Activated CD8-positive, alpha-beta memory T cell treated with anti-CD3 and anti-CD28 coated beads, Interleukin-2, amount 50 U/mL, for 1 hour (primary cell): ENCODE results near the gene MRGPRD.
"Not testable (repeated sequence)": the region's sequence is repeated elsewhere in the genome, so short reads cannot be mapped to it uniquely, and the experiment has no call there.

Experiments
- DNase-seq: peaks from one replicate; pipeline ENCODE4 v3.0.0-alpha.2; 2020; ENCODE audit errors: extremely low read depth

MRGPRD gene

DNA sequence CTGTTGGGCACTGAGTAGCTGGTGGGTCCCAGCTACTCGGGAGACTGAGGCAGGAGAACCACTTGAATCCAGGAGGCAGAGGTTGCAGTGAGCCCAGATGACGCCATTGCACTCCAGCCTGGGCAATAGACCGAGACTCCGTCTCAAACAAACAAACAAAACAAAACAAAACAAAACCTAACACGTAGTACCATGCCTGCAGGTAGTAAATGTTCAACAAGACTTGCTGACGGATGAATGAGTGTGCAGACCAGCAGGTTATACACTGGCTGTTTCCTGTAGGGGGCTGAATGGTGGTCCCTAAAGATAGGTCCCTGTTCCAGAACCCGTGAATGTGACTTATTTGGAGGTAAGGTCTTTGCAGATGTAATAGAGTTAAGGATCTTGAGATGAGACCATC, 12.8 kb upstream of the MRGPRD start:
- DNase-seq: no peak

DNA sequence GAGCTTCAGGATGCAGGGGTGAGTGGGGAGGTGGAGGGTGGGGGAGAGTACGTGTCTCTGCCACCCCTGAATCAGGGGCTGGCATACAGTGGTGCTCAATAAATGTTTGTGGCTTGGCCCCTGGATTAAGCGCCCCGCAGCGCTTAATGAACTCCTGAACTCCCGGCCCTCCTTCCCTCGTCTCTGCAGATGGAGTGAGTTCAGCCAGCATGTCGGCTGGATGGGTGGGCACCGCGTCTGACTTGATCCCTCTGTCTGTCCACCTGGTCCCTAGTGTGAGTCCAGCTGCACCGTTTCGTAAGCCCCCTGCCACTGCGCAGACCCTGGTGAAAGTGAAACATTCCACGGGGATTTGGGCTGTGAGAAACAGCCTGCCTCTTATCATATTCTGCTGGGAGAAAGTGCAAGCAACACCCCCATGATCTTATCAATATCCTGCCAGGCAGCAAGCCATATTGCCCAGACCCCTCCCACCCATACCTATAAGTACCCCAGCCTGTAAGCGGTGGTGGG, 12.0 kb upstream of the MRGPRD start:
- DNase-seq: no peak

GRCh38 chr11:68990995-68991780, 10.4 kb upstream of the MRGPRD start:
- DNase-seq: no peak

- DNase-seq: no peak
Measured at GRCh38 chr11:68989936-68990606, 9.3 kb upstream of the MRGPRD start.

DNA sequence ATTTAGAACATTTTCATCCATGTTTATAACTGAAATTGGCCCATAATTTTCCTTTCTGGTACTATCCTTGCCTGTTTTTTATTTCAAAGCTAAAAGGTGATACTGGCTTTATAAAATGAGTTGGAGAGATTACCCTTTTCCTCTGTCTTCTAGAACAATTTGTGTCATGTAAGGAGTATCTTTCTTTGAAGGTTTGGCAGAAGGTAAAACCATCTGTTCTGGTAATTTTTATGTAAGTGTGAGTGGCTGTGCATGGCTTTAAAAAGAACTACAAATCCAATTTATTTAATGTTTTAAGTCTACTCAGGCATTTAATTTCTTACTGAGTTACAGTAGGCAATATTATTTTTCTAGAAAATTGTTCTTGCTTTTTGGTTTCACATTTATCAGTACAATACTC, 7.7 kb upstream of the MRGPRD start:
- DNase-seq: no peak

DNA sequence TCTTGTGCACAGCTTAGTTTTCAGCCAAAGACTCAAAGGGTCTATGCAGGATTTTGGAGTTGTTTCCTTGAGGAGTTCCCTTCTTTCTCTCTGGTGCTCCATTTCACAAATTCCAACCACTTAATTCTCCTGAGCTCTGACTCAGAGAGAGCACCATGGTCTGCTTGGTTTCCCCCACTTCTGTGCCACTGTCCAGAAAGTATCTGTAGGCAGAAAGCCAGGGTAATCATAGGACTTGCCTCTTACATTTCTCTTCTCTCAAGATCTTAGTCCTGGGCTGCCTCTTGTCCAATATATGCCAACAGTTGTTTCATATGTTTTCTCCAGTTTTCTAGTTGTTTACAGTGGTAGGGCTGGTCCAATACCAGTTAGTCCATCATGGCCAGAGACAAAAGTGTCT, 6.4 kb upstream of the MRGPRD start:
- DNase-seq: no peak

DNA sequence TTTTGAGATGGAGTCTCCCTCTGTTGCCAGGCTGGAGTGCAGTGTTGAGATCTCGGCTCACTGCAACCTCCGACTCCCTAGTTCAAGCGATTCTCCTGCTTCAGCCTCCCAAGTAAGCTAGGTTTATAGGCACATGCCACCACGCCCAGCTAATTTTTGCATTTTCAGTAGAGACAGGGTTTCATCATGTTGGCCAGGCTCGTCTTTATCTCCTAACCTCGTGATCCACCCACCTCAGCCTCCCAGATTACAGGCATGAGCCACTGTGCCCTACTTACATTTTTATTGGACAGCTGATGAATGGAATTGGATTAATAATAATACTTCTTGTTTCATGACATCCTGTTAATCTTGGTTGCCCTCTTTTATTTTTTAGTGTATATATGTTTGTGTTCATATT, 3.0 kb upstream of the MRGPRD start:
- no peak for DNase-seq

DNA sequence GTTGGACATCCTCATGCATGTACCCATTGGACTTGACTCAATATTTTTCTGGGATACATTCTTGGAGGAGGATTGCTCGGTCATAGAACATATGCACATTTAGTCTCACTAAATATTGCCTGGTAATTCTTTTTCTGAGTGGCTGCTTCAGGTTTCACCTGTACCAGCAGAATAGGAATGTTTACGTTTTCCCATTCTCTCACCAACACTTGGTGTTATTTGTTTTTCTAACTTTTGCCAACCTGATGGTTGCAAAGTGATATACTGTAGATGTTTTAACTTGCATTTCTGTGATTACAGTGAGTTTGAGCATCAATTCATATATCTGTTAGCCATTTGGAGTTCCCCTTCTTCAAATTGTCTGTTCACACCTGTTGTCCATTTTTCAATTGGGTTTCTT, 1.3 kb upstream of the MRGPRD start:
- no peak for DNase-seq

DNA sequence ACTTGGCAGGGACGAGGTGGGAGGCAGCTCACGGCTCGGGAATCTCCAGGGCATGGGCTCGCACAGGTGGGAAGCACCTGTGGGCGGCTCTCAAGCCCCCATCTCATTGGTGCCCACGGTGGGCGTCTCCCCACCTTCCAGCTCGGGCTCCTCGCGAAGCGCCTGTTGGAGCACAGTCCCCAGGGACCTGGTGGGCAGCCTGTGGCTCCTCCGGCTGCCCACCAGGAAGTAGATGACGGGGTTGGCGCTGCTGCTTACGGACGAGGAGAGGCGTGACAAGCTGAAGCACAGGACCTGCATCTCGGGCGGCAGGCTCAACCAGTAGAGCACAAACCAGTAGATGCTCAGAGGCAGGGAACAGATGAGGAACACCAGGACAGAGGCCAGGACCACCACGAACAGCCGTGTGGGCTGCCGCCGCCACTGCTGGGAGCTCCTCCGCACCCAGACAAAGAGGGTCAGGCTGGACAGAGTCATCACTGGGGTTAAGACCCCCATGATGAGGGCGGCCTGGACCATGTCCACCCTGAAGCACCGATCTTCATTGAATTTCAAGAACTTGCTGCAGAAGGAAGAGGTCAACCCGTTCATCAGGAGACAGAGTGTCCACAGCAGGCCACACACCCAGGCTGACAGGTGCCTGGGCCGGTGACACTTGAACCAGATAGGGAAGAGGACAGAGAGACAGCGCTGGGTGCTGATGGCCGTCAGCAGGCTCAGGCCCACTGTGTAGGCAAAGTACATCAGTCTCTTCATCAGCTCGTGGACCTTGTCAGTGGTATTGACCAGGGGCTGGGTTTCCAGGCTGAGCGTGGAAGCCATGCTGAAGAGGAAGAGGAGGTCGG, 633 bp downstream of the MRGPRD start:
- DNase-seq: no peak

DNA sequence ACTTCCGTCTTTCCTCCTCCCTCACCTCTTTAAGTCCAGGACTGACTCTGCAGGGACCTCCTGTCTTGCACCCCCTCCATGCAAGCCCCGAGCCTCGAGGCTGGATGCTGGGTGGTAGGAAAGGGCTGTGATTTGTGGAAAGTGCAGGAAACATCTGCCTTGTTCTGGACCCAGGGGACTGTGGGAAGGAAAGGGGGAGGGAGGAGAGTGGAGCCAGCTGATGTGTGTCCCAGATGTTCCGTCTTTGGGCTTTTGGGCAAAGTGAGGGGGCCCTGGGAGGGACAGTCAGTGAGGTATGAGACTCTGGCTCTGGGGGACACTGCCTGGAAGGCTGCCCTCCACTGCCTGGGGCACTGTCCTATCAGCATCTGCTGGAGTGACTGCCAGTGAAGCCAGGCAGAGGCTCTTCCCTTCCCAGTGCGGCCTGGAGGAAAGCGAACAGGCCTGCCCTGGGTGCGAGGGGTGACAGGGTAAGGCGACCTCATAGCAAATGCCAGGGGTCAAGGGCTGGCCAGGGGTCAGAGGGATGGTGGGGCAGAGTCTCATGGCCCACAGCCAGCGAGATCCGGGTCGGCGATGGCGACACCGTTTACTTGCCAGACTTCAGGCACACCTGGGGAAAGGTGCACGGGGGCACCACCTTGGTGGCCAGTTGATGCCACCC, 1.7 kb downstream of the MRGPRD start:
- no peak for DNase-seq

- no peak for DNase-seq
Measured at GRCh38 chr11:68978626-68978930, 2.2 kb downstream of the MRGPRD start.

GRCh38 chr11:68977781-68978625, 2.8 kb downstream of the MRGPRD start:
- no peak for DNase-seq

DNA sequence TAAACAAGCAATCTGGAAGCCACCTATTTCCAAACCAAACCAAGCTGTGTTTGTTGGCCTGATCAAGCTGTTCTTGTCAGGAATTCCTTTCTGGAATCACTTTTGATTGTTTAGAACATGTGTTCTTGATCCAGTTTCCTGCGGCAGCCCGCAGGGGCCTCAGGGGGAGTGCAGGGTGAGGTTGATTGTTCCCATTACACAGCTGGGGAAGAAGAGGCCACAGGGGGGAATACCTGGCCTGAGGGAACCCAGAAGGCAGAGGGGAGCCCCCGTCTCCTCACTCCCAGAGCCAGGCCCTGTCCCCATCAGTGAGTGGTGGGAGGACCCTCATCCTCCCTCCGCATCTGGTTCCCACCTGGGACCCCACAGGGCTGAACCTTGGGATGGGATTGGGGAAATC, 4.2 kb downstream of the MRGPRD start:
- DNase-seq: no peak

GRCh38 chr11:68976095-68976494, 4.7 kb downstream of the MRGPRD start:
- DNase-seq: no peak

DNA sequence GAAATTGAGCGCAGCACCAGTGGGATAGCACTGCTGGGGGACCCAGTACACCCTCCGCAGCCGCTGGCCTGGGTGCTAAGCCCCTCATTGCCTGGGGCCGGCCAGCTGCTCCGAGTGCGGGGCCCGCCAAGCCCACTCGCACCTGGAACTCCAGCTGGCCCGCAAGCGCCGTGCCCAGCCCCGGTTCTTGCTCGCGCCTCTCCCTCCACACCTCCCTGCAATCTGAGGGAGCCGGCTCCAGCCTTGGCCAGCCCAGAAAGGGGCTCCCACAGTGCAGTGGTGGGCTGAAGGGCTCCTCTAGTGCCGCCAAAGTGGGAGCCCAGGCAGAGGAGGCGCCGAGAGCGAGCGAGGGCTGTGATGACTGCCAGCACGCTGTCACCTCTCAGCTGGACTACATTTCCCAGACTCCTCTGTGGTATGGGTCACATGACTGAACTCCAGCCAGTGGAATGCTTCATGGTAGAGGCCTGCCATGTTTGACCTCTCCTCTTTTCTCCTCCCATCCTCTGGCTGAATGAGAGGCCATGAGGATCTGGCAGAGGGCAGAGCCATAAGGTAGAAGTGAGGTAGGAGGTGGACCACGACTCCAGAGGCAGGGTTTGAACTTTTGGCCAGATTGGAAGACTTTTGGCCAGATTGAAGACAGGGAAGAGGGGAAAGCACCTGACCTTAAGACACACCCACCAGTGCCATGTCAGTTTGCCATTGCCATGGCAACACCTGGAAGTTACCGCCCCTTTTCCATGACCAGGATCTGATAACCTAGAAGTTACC, 6.2 kb downstream of the MRGPRD start:
- no peak for DNase-seq

DNA sequence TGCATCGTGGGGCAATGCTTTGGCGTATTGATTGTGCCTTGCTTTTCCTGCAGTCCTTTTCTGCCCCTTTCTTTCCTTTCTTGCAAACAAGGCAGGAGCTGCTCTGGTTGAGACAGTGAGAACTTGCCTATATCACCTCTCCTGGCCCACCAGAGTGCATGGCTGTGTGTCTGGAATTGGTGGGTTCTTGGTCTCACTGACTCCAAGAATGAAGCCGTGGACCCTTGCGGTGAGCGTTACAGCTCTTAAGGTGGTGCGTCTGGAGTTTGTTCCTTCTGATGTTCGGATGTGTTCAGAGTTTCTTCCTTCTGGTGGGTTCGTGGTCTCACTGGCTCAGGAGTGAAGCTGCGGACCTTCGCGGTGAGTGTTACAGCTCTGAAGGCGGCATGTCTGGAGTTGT, 7.1 kb downstream of the MRGPRD start:
- not testable (repeated sequence) for DNase-seq

DNA sequence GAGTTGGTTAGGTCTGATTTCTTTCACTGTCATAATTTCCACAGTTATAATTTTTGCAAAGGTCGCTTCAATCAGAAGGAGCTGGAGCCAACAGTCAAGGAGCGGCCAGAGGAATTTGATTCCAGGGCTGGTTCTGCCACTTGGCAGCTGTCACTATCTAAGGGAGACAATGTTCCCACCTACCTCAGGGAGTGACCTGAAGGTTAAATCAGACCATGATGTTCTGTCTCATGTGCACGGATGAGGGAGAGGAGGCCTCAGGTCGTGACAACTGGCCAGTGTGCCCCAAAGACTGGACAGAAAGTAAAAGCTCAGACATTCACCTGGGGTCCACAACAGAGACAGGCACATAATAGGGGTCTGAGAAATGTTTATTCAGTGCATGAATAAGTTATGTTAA, 7.6 kb downstream of the MRGPRD start:
- no peak for DNase-seq

DNA sequence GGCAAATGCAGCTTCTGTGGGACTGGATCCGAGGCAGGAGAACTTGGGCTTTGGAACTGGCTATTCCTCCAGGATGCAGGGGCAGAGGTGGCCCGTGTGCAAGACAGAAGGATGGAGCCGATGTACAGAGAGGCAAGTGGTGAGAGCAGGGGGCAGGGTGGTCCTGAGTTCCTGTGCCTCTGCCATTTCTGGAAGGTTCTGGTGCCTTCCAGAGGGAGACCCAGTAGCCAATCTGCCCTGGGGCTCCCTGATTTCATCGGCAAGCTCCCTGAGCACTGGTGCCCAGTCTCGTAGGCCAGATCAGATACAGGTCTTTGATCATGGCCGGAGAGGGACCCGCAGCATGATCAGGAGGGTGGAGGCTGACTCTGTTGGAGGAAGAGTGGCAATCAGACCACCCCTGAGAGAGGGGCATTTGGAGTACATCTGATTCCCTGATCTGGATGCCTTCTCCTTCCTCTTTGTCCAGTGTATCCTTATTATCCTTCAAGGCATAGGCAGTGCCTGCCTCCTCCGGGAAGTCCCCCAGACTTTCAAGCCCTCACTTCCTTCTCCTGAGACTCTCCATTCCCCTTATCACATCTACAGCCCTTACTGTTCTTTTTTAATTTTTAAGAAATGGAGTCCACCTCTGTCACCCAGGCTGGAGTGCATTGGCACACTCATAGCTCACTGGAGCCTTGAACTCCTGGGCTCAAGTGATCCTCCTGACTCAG, 9.7 kb downstream of the MRGPRD start:
- DNase-seq: no peak

DNA sequence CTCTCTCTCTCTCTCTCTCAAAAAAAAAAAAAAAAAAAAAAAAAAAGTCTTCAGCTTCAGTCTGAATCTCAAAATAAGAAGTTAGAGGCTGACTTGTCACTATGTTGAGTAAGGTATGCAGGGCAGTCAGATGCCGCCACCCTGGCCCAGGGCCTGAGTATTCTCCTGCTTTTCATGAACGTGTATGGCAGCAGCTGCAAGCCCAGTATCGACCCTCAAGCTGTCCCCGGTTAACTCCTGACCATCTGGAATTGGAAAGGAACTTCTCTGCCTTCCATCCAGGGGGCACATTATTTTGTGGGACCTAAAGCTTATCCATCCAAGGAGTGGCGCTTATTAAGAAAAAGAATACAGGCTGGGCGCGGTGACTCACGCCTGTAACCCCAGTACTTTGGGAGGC, 11.4 kb downstream of the MRGPRD start:
- no peak for DNase-seq
